Skin of body (tissue), 2 donors: Measurements from ENCODE around the gene FTCD. TPM values are rescaled to one million over a fixed set of nuclear protein-coding genes. Genes with fewer than 3 reads are reported as not detected.
A peak's percentile ranks its signal among the peaks of the same experiment; 100 is the strongest.
"Not testable (repeated sequence)": the region's sequence is repeated elsewhere in the genome, so short reads cannot be mapped to it uniquely, and the experiment has no call there.

ENCODE experiments used
- DNase-seq: peaks from one replicate; lab custom pipeline; 2025; lab: John Stamatoyannopoulos, UW
- total RNA-seq: library from RNA; depleted of rRNA; stranded (reverse); fragments of >200 nt; gene quantifications from one replicate; pipeline ENCODE4 v1.2.3, GENCODE V29; 2014

FTCD gene
- total RNA-seq, 1 donor from 2014 or later, result 0.20 TPM

DNA sequence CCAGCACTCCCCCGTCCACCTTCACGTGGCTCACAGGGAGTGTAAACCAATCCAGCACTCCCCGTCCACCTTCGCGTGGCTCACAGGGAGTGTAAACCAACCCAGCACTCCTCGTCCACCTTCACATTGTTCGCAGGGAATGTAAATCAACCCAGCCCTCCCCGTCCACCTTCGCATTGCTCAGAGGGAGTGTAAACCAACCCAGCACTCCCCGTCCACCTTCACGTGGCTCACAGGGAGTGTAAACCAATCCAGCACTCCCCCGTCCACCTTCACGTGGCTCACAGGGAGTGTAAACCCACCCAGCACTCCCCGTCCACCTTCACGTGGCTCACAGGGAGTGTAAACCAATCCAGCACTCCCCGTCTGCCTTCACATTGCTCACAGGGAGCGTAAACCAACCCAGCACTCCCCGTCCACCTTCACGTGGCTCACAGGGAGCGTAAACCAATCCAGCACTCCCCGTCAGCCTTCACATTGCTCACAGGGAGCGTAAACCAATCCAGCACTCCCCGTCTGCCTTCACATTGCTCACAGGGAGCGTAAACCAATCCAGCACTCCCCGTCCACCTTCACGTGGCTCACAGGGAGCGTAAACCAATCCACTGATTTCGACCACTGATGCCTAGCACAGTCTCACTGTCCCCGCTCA is 14.9 kb downstream of the FTCD start:
- DNase-seq, result not testable (repeated sequence)

DNA sequence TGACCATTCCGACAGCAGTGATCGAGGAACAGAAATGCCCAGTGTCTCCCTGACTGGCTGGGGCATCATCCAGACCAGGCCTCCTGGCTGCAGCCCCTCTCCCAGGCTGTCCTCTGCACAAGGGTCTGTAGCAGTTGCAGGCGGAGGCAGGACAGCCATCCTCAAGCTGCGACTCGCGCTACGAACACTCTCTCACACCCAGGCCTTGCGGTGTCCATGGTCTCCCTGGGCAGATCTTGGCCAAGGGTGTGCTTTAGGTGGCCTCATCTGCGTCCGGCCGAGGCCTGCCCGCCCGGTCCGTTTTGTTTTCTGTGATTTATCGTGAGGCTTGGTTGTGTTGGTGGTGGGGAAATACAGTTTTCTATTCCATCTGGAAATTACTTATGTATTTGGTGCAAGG is 15.7 kb downstream of the FTCD start:
- DNase-seq, result no peak

DNA sequence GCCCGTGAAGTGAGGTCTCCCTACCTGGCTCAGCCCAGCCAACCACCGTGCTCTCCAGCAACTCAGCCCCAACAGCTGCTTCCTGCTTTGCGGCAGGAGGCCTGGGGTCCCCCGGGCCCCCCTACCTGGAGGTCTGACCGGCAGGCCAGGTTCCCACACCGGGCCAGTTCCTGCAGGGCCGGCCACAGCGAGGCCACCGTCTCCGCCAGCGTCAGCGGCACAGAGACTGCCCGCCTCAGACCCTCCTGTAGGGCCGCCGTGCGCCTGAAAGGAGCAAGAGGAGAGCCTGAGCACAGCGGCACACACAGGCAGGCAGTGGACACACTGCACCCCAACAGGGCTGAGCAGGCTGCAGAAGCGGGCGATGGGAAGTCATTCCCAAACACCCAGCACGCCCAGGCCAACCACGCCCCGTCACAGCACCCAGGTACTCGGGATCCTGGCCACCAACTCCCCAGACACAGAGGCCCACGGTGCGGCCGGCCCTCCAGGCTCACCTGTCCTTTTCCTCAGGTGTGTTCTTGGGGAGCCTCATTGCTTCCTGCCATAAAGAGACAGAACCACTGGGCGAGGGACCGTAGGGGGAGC is 16.9 kb downstream of the FTCD start:
- DNase-seq, result no peak

DNA sequence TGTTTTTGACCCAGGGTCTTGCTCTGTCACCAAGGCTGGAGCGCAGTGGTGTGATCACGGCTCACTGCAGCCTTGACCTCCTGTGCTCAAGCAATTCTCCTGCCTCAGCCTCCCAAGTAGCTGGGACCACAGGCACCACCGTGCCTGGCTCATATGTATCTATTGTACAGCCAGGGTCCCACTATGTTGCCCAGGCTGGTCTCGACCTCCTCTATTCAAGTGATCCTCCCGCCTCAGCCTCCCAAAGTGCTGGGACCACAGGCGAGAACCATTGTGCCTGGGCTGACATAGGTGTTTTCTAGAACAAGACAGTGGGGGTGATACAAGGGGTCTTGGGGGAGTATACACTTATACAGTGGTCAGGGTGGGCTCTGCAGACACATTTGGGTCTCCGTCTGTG is 17.5 kb downstream of the FTCD start:
- no peak for DNase-seq

DNA sequence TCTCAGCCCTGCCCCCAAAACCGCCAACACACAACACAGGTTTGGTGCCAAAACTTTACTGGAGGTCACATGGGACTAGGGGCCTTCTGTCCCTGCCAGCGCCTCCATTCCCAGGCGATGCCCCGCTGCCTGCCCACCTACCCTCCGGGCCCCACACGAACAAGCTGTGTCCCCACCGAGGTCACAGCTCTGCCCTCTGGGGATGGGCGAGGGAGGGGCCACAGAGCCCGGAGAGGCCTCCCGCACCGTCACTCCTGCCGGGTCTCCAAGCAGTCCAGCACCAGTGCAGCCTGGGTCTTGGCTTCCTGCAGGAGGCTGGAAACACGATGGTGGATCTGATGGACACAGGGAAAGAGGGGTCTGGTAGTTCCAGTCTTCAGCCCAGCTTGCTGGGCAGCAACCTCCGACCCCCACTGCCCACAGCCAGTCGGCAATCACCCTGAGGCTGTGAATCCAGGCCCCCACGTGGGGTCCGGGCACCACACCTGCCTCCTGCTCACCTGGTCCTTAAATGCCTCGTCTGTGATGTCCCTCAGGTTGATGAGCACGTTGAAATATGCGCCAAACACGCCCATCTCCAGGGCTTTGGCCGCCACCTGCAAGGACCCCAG is 18.5 kb downstream of the FTCD start:
- DNase-seq, result no peak

DNA sequence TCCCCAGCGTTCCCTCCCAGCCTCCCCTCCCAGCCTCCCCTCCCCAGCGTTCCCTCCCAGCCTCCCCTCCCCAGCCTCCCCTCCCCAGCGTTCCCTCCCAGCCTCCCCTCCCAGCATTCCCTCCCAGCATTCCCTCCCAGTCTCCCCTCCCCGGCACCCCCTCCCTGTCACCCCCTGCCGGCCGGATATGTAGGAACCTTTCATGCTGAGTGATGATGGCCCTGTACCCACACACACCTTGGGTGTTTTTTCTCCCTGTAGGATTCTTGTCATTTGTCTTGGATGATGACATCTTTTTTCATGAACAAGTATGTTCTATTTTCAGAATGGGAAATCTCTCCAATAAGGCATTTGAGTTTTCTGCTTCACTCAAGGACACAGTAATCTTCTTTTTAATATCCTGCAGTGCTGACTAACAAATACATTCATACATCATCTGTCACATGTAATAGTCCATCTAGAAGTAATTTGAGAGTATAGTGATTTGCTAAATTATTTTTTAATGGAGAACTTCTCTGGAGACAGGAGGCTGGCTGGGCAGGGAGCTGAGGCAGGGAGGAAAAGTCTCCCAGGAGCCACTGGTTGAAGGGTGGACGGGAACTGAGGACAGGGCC is 19.5 kb downstream of the FTCD start:
- DNase-seq, result no peak

DNA sequence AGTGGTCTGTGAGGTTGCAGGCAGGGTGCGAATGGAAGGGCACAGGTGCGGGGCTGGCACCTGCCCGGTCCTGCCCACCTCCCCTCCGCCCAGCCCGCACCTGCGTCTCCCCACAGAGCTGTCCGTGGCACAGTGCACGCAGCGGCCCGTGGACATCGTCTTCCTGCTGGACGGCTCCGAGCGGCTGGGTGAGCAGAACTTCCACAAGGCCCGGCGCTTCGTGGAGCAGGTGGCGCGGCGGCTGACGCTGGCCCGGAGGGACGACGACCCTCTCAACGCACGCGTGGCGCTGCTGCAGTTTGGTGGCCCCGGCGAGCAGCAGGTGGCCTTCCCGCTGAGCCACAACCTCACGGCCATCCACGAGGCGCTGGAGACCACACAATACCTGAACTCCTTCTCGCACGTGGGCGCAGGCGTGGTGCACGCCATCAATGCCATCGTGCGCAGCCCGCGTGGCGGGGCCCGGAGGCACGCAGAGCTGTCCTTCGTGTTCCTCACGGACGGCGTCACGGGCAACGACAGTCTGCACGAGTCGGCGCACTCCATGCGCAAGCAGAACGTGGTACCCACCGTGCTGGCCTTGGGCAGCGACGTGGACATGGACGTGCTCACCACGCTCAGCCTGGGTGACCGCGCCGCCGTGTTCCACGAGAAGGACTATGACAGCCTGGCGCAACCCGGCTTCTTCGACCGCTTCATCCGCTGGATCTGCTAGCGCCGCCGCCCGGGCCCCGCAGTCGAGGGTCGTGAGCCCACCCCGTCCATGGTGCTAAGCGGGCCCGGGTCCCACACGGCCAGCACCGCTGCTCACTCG is 23.3 kb downstream of the FTCD start:
- no peak for DNase-seq

DNA sequence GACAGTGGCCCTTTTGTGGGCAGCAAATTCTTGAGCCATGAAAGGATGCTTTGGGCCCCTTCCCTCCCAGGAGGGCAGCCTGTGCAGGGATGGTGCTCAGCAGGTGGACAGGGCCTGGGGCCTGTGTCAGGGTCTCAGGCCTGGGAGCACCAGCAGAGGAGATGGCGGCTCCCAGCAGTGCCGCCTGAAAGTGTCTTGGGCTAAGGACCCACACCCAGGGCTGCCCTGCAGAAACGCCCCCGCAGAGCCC is 23.9 kb downstream of the FTCD start:
- no peak for DNase-seq

DNA sequence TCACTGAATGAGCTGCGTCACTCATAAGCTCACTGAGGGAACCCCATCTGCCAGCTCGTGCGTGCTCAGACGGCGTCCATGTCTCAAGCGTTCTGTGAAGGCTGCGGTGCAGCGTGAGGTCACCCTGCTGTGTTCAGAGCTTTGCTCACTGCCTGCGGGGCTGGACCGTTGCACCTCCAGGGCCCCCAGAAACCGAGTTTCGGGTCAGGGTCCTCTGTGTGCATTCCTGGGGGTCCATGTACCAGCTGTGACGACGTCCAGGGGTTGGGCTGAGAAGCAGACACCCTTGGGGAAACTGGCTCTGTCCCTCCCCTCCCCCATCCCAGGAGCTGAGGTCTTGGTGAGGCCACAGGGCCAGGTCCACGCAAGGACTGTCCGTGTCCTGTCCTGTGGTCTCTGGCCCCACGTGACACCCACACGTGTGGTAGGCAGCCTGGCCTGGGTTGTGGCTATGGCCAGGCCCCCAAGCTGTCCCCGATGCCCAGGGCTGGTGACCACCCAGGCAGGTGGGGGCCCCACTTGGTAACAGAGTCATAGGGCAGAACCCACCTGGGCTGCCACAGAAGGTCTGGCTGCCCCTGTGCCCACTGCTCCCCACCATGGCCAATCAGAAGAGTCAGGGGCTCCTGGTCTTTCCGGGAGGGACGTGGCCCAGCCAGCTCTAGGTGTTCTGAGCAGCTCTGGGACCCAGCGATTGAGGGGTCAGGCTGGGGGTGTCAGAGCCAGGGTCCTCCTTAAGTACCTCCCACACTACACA is 24.4 kb downstream of the FTCD start:
- peak; percentile 46 for DNase-seq

DNA sequence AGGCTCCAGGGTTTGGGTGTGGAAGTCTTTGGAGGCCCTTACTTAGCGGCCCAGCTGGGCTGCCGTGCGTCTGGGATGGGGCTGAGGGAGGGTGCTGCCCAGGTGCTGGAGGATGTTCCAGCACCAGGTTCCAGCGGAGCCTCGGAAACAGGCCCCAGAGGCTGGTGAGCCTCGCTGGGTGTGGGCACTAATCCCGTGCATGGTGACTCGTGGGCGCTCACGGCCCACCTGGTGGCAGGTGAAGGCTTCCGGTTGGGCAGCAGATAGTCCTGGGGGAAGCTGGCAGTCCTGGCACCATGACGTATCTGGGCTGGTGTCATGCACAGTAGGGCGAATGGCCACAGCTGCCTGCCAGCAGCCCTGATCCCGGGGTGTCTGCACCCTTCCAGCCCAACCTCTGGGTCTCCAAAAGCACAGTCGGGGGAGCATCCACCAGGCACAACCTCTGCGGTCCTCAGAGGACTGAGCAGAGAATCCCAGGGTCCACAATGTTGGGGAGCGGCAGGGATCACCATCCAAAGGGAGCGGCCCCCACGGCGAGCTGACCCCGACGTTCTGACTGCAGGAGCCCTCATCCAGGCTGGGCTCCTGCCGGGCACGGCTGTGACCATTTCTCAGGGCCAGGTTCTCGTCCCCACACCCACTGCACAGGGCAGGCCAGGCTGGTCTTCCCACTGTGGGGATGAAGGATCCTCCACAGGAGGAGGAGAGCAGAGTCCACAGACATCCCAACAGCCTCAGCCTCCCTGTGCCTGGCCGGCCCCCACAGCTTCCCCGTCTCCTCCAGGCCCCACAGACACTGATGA is 25.3 kb downstream of the FTCD start:
- no peak for DNase-seq

DNA sequence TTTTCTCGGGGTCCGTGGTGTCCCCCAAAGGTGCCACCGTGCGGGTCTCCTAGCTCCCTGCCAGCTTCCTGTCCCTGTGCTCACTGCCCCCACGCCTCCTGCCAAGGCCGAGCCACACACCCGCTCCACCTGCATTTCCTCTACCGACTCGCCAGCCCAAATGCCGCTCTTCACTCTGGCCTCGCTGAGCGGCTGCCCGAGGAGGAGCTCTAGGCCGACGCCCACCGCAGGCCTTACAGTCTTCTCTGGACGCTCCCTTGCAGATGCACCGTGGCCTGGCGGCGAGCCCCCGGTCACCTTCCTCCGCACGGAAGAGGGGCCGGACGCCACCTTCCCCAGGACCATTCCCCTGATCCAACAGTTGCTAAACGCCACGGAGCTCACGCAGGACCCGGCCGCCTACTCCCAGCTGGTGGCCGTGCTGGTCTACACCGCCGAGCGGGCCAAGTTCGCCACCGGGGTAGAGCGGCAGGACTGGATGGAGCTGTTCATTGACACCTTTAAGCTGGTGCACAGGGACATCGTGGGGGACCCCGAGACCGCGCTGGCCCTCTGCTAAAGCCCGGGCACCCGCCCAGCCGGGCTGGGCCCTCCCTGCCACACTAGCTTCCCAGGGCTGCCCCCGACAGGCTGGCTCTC is 26.3 kb downstream of the FTCD start:
- no peak for DNase-seq

DNA sequence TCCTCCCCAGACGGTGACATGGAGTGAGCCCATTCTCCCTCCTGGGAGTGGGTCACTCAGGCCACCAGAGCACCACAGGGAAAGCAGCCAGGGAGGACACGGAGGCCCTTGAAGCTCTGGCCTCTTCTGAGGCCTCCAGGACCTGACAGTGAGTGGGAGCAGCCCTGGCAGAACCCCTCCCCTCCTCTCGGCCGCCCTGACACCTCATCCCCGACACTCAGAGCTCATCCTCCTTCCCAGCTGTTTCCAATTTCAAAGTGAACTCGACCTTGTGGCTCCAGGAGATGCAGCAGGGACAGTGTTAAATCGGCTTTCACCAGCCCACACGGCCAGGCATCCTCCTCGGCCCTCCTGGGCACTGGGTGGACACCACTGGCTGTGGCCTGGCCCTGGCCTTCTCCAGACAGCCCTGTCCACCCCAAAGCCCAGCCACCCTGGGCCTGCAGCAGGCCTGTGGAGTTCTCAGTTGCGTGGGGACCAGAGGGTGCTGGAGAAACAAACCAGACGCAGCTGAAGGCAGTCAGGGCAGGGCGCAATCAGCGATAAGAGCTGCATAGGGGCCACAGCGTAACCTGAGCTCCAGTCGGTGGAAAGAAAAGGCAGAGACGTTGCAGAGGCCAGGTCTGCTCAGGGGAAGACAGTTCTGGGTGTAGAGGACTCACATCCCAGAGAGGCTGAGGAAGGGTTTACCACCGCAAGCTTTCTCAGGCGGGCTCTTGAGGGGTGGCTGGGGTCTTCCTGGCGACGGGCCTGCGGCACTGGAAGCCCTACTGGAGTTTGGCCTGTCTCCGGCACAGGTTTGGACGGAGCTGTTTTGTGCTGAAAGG is 27.1 kb downstream of the FTCD start:
- no peak for DNase-seq

DNA sequence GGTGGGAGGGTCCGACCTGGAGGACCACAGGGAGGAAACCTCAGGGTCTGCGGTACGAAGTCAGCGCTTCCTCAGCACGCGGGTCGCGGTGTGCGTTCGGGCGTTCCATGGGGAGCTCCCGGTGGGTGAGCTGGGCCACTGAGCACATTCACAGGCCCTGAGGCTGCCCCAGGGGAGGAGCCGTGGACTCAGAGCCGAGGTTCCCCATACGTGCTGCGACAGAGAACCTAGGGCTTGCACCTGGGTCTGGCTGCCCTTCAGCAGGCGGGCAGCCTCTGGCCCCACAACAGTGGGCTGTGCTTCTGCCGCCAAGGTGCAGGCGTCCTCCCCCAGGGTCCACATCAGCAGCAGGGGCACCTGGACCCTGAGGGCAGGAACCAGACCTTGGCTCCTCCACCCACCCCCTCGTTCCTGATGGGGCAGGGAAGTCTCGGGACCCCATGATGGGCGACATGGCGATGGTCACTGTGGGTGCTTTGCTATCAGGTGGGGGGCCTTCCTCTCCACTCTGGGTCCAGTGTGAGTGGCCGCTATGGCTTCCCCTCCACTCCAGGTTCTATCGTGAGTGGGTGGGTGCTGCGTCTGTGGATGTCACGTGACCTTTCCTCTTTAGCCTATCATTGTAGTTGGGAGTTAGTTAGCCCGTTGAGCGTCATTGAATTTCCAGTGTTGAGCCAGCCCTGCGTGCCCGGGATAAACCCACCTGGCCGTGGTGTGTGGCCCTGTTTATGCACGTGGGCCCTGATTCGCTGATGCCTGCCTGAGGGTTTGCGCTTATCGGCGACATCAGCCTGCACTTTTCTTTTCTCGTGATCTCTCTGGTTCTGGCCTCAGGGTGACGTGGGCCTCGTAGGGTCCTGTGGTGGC is 27.9 kb downstream of the FTCD start:
- no peak for DNase-seq

DNA sequence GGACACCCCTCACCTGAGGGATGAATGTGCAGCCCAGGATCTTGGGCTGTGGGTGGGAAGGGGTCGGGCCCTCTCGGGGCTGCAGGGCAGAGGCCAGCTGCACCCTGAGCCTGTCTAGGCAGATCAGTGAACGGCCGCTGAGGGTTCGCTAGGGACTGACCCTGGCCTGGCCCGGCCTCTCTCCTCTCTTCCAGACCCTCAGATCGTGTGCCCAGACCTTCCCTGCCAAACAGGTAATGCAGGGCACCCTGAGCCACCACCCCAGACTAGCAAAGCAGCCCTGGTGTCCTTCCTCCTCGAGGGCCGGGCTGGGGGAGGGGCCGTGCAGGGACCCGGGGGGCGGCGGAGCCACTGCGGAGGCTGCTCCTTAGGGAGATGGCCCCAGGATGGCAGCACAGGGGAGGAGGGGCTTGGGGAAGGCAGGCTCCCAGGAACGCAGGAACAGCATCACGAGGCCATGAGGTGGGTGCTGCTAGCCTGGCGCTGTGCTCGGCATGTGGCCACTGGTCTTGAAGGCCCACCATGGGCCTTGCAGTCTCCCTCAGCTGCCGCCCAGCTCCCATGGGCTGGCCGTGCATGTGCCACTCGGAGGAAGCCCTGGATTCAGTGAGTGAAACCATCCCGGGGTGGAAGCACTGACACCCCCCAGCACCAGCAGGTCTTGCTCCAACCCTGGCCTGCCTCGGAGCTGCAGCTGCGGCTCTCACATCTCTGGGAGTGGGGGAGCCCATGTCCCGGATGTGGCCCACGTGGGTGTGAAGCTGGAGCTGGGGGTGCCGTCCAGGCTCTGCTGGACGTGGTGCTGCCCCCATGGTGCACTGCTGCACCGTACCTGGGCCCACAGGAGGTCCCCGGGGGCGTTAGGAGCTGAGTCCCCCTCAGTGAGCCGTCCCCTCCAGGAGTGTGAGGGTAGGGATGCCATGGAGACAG is 28.8 kb downstream of the FTCD start:
- no peak for DNase-seq

DNA sequence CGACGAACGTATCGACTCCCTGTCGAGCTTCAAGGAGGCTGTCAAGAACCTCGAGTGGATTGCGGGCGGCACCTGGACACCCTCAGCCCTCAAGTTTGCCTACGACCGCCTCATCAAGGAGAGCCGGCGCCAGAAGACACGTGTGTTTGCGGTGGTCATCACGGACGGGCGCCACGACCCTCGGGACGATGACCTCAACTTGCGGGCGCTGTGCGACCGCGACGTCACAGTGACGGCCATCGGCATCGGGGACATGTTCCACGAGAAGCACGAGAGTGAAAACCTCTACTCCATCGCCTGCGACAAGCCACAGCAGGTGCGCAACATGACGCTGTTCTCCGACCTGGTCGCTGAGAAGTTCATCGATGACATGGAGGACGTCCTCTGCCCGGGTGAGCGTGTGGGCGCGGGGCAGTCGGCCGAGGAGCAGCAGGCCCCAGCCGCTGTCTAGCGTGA is 29.5 kb downstream of the FTCD start:
- DNase-seq, result no peak

DNA sequence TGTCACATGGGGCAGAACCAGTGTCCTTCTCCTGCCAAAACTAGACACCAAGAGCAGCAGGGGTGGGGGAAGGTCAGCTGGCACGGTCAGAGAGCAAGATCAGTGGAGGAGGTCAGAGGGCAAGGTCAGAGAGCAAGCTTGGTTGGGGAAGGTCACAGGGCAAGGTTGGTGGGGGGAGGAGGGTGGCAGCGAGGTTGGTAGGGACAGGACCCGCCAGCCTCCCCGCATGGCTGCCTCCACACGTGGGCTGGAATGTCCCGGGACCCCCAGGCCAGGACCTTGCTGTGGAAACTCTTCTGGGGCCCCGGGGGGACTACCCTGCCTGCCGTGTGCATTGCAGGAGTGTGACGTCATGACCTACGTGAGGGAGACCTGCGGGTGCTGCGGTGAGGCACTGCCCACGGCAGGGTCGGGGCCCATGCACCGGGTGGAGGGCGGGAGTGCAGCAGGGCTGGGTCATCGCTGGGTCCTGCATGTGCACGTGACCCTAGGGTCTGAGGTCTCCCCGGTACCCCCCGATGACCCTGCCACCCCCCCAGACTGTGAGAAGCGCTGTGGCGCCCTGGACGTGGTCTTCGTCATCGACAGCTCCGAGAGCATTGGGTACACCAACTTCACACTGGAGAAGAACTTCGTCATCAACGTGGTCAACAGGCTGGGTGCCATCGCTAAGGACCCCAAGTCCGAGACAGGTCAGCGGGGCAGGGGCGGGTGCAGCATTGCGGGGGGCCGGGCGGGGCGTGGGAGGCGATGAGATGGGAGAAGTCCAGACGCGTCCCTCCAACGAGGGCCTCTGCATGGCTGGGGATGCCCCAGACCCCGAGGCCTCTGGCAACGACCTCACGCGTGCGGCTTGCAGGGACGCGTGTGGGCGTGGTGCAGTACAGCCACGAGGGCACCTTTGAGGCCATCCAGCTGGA is 30.2 kb downstream of the FTCD start:
- no peak for DNase-seq
